HUES64 (cell line): ENCODE data around the gene ARHGEF33. TPM values are rescaled to one million over a fixed set of nuclear protein-coding genes. Genes with fewer than 3 reads are reported as not detected.

ENCODE experiments used
- H3K27ac ChIP-seq: 2 replicates; pipeline ENCODE4 v1.7.0; 2013; ENCODE audit warnings: low read depth, low read length, inconsistent platforms
- H3K27me3 ChIP-seq: 2 replicates; pipeline ENCODE4 v1.6.1; 2013; ENCODE audit warnings: mild to moderate bottlenecking, low read length; ENCODE audit not compliant: insufficient read depth
- H3K36me3 ChIP-seq: 2 replicates; pipeline ENCODE4 v1.6.1; 2013; ENCODE audit warnings: mild to moderate bottlenecking, low read length; ENCODE audit not compliant: insufficient read depth
- H3K4me1 ChIP-seq: 2 replicates; pipeline ENCODE4 v1.6.1; 2013; ENCODE audit warnings: mild to moderate bottlenecking, low read length, moderate library complexity; ENCODE audit not compliant: insufficient read depth
- H3K4me3 ChIP-seq: 2 replicates; pipeline ENCODE4 v1.5.1; 2013; ENCODE audit warnings: mild to moderate bottlenecking, low read length, moderate library complexity
- H3K9ac ChIP-seq: 2 replicates; pipeline ENCODE4 v1.6.1; 2013; ENCODE audit warnings: mild to moderate bottlenecking, low read depth, low read length
- H3K9me3 ChIP-seq: 2 replicates; pipeline ENCODE4 v1.6.1; 2013; ENCODE audit warnings: low read depth, low read length; ENCODE audit not compliant: insufficient read depth
- WGBS: fragments of 150-250, 120-280 bp; methylation state at CpG from one replicate; pipeline ENCODE4 v1.1.7; 2013; ENCODE audit warnings: missing lambda C conversion rate; 5-methylcytosine and 5-hydroxymethylcytosine counted together
- polyA plus RNA-seq, 2 experiments: library from polyadenylated mRNA; stranded (reverse); fragments of 50-300 nt; gene quantifications; one replicate each; pipeline ENCODE4 v1.2.3, GENCODE V29; 2013

Gene ARHGEF33
- polyA plus RNA-seq (2013, experiment 1 of 2) = 0.60 TPM
- 0.51 TPM for polyA plus RNA-seq (2013, experiment 2 of 2)

- Histone ChIP-seq H3K9ac (no peak within 1 kb of the TSS), H3K9me3 (no peaks in the 10 kb centered on the region), H3K4me1 (no peaks in the 10 kb centered on the region), H3K27ac (no peak within 1 kb of the TSS), H3K27me3 (no peaks in the 10 kb centered on the region), H3K36me3 (no peaks in the 10 kb centered on the region), H3K4me3 (no peak within 1 kb of the TSS)
- WGBS = 98% methylated on average over 3 of the region's 3 CpGs
Observed at GRCh38 chr2:38889575-38889974, at the start of gene ARHGEF33. Gene ARHGEF33, plus strand, starts transcription at chr2:38889875. Its CDS starts 29,573 bp downstream, at chr2:38919448.

- no peaks in the 10 kb centered on the region for H3K27me3 ChIP-seq
- H3K9me3 ChIP-seq = no peaks in the 10 kb centered on the region
- H3K4me3 ChIP-seq = no peak overlapping the region
- no peaks in the 10 kb centered on the region for H3K4me1 ChIP-seq
- 96% methylated on average over 3 of the region's 3 CpGs for WGBS
- no peak overlapping the region for H3K27ac ChIP-seq
- peaks cover 83% of the 10 kb centered on the region for H3K36me3 ChIP-seq
- H3K9ac ChIP-seq = no peak overlapping the region
Observed at GRCh38 chr2:38850045-38850444, 39.6 kb upstream of the ARHGEF33 start.

- no peak overlapping the region for H3K27ac ChIP-seq
- no peak overlapping the region for H3K4me3 ChIP-seq
- WGBS = 100% methylated on average over 1 of the region's 1 CpG
- peaks cover 91% of the 10 kb centered on the region for H3K36me3 ChIP-seq
- no peaks in the 10 kb centered on the region for H3K27me3 ChIP-seq
- H3K4me1 ChIP-seq = no peaks in the 10 kb centered on the region
- H3K9me3 ChIP-seq = no peaks in the 10 kb centered on the region
- no peak overlapping the region for H3K9ac ChIP-seq
Observed at GRCh38 chr2:38856165-38856564, 33.5 kb upstream of the ARHGEF33 start.

GRCh38 chr2:38862476-38862875, 27.2 kb upstream of the ARHGEF33 start:
- no peak overlapping the region for H3K9ac ChIP-seq
- no peaks in the 10 kb centered on the region for H3K9me3 ChIP-seq
- H3K27me3 ChIP-seq = no peaks in the 10 kb centered on the region
- peaks cover 73% of the 10 kb centered on the region for H3K36me3 ChIP-seq
- no peak overlapping the region for H3K4me3 ChIP-seq
- no peak overlapping the region for H3K27ac ChIP-seq
- no peaks in the 10 kb centered on the region for H3K4me1 ChIP-seq

- no peaks in the 10 kb centered on the region for H3K9me3 ChIP-seq
- no peak overlapping the region for H3K4me3 ChIP-seq
- H3K27me3 ChIP-seq = no peaks in the 10 kb centered on the region
- H3K36me3 ChIP-seq = peaks cover 70% of the 10 kb centered on the region
- H3K9ac ChIP-seq = no peak overlapping the region
- no peak overlapping the region for H3K27ac ChIP-seq
- no peaks in the 10 kb centered on the region for H3K4me1 ChIP-seq
- 93% methylated on average over 2 of the region's 2 CpGs for WGBS
Observed at GRCh38 chr2:38863061-38863695, 26.5 kb upstream of the ARHGEF33 start.

GRCh38 chr2:38866773-38867443, 22.8 kb upstream of the ARHGEF33 start:
- H3K4me1 ChIP-seq = no peaks in the 10 kb centered on the region
- H3K9ac ChIP-seq = no peak overlapping the region
- H3K36me3 ChIP-seq = peaks cover 34% of the 10 kb centered on the region
- H3K4me3 ChIP-seq = no peak overlapping the region
- no peaks in the 10 kb centered on the region for H3K27me3 ChIP-seq
- no peak overlapping the region for H3K27ac ChIP-seq
- WGBS = 94% methylated on average over 3 of the region's 3 CpGs
- no peaks in the 10 kb centered on the region for H3K9me3 ChIP-seq

- no peak overlapping the region for H3K9ac ChIP-seq
- WGBS = 100% methylated on average over 3 of the region's 3 CpGs
- peaks cover 11% of the 10 kb centered on the region for H3K36me3 ChIP-seq
- H3K4me1 ChIP-seq = no peaks in the 10 kb centered on the region
- no peaks in the 10 kb centered on the region for H3K9me3 ChIP-seq
- no peak overlapping the region for H3K27ac ChIP-seq
- H3K27me3 ChIP-seq = no peaks in the 10 kb centered on the region
- H3K4me3 ChIP-seq = no peak overlapping the region
Observed at GRCh38 chr2:38871432-38871831, 18.2 kb upstream of the ARHGEF33 start.

- no peaks in the 10 kb centered on the region for H3K27me3 ChIP-seq
- H3K36me3 ChIP-seq = no peaks in the 10 kb centered on the region
- no peak overlapping the region for H3K4me3 ChIP-seq
- no peaks in the 10 kb centered on the region for H3K9me3 ChIP-seq
- WGBS = 67% methylated on average over 5 of the region's 5 CpGs
- H3K9ac ChIP-seq = no peak overlapping the region
- no peaks in the 10 kb centered on the region for H3K4me1 ChIP-seq
- H3K27ac ChIP-seq = no peak overlapping the region
Observed at GRCh38 chr2:38873763-38874162, 15.9 kb upstream of the ARHGEF33 start.

- peak overlapping the region; percentile 71; the same call in 1 of the 2 replicates for H3K9ac ChIP-seq
- no peak overlapping the region for H3K27ac ChIP-seq
- no peaks in the 10 kb centered on the region for H3K27me3 ChIP-seq
- H3K4me1 ChIP-seq = no peaks in the 10 kb centered on the region
- no peaks in the 10 kb centered on the region for H3K9me3 ChIP-seq
- peak overlapping the region; percentile 83 for H3K4me3 ChIP-seq
- H3K36me3 ChIP-seq = no peaks in the 10 kb centered on the region
- under 1% methylated on average over 10 of the region's 10 CpGs for WGBS
Observed at GRCh38 chr2:38875227-38875575, 14.5 kb upstream of the ARHGEF33 start.

GRCh38 chr2:38875576-38876367, 13.9 kb upstream of the ARHGEF33 start, which contains the start of the genes DHX57 and MORN2:
Gene DHX57, minus strand, starts transcription at chr2:38875934. Its CDS starts 7,529 bp downstream, at chr2:38868405.
Gene MORN2, plus strand, starts transcription at chr2:38875976.
- H3K4me3 ChIP-seq = peak within 1 kb of the TSS; percentile 83
- no peaks in the 10 kb centered on the region for H3K36me3 ChIP-seq
- H3K9ac ChIP-seq = peak within 1 kb of the TSS; percentile 71
- no peaks in the 10 kb centered on the region for H3K4me1 ChIP-seq
- WGBS = under 1% methylated on average over 52 of the region's 52 CpGs
- no peak within 1 kb of the TSS for H3K27ac ChIP-seq
- no peaks in the 10 kb centered on the region for H3K27me3 ChIP-seq
- H3K9me3 ChIP-seq = no peaks in the 10 kb centered on the region

- Histone ChIP-seq H3K9ac (peak overlapping the region; percentile 71), H3K9me3 (no peaks in the 10 kb centered on the region), H3K27ac (no peak overlapping the region), H3K27me3 (no peaks in the 10 kb centered on the region), H3K4me1 (no peaks in the 10 kb centered on the region), H3K36me3 (no peaks in the 10 kb centered on the region), H3K4me3 (peak overlapping the region; percentile 83)
- 30% methylated on average over 10 of the region's 10 CpGs for WGBS
Observed at GRCh38 chr2:38876407-38876806, 13.3 kb upstream of the ARHGEF33 start.
